Heart left ventricle (tissue), 13 donors: Measurements from ENCODE around the gene HCK.

Experiments used
- POLR2A ChIP-seq, 2 donors: fragments of 450-650 bp; IDR thresholded peaks; one replicate each; pipeline ENCODE4 v1.6.1; 2017; ENCODE audit warnings: antibody characterized with exemption in 2 of 2, mild to moderate bottlenecking in 2 of 2, moderate library complexity in 2 of 2
- TF ChIP-seq, protein P1 (sequence below), 12 donors: fragments of 200-600 bp; sonication (generic) in 4 of 12; IDR thresholded peaks; one replicate each; pipeline versions ENCODE4 v1.5.0 to v1.8.0; 2018 to 2022; ENCODE audit warnings: antibody characterized with exemption in 12 of 12, mild to moderate bottlenecking in 5 of 12
- donor health status: ischemic (EF 13 %, LVEDD 7.1; RV severe dilation, severe dysfunction).
- donor health status: DM: no; HTN: yes; CAD: no.
- donor health status: DM: no; HTN: no; CAD: no.
- donor health status: ischemic (EF 25% LVEDD 6.9; RV normal size, moderate dysfunction).
- donor health status: ischemic (EF 25% LVEDD 5.7; RV mildly dilated, moderate dysfunction).
- donor health status: ischemic (EF 35%, LVEDD 5.7; RV mildly dilated, moderate dysfunction).
- donor health status: nonischemic (EF 11% LVEDD 7.7; RV severe dilation, severe dysfunction).
- donor health status: DM: yes; HTN: yes; CAD: no.
- donor health status: PGD.
- donor health status: ischemic (EF 29% LVEDD 5.4; RV normal size, mild dysfunction).
- donor health status: nonischemic (EF 23%, LVEDD 6.1; RV moderate dilation, normal function).

- TF ChIP-seq, protein P1, sequence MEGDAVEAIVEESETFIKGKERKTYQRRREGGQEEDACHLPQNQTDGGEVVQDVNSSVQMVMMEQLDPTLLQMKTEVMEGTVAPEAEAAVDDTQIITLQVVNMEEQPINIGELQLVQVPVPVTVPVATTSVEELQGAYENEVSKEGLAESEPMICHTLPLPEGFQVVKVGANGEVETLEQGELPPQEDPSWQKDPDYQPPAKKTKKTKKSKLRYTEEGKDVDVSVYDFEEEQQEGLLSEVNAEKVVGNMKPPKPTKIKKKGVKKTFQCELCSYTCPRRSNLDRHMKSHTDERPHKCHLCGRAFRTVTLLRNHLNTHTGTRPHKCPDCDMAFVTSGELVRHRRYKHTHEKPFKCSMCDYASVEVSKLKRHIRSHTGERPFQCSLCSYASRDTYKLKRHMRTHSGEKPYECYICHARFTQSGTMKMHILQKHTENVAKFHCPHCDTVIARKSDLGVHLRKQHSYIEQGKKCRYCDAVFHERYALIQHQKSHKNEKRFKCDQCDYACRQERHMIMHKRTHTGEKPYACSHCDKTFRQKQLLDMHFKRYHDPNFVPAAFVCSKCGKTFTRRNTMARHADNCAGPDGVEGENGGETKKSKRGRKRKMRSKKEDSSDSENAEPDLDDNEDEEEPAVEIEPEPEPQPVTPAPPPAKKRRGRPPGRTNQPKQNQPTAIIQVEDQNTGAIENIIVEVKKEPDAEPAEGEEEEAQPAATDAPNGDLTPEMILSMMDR (IDR thresholded peaks at IDR 0.05) = no peak
- TF ChIP-seq POLR2A (IDR thresholded peaks at IDR 0.05) = no peak
These were observed 12.6 kb downstream of the HCK start for GRCh38 chr20:32064667-32065066.
